SHP77 treated with DMSO at 0.1 percent for 48 hours (cell line): Measurements from ENCODE around the gene ZSWIM5.
"Not testable (repeated sequence)": the region's sequence is repeated elsewhere in the genome, so short reads cannot be mapped to it uniquely, and the experiment has no call there.

ENCODE experiments used
- DNase-seq: peaks from one replicate; lab custom pipeline; 2025; lab: John Stamatoyannopoulos, UW

Gene ZSWIM5

DNA sequence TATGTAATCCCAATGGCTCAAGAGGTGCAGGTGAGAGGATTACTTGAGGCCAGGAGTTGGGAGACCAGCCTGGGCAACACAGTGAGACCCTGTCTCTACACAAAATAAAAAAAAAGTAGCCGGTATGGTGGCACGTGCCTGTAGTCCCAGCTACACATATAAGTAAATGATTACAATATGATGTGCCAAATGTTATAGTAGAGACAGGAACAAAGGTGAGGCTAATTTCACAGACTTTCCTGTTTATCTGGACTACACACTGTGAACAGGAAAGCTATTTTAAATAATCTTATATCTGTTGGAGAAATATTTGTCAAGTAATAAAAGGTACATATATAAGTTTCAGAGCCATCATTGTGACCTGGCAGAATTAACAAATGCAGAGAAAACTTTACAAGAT lies 116.7 kb downstream of the ZSWIM5 start:
- no peak for DNase-seq

DNA sequence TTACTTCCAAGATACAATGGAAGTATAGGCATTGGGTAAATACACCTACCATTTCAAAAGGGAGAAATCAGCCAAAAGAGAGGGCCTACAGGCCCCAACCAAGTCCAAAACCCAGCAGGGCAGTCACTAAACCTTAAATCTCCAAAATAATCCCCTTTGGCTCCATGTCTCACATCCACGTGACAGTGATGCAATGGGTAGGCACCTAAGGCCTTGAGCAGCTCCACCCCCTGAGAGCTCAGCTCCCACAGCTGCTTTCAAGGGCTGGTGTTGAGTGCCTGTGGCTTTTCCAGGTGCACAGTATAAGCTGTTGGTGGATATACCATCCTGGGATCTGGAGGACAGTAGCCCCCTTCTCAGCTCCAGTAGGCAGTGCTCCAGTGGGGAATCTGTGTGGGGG lies 121.8 kb downstream of the ZSWIM5 start:
- DNase-seq, result no peak

DNA sequence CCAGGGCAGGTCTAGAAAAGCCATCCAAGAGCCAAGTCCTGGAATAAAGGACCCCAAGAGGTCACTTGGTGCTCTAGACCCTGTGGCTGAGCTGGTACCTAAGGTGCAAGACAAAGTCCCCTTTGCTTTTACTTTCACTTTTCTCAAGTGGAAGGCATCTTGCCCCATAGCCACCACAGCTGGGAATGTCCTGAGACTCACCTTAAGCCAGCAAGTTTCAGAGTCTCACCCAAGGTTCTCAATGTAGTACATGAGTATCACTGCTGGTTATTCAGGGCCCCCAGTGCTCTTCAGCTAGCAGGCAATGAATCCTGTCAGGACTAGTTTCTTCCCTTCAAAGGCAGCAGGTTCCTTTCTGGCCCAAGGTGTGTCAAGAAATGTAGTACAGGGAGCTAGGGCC lies 126.9 kb downstream of the ZSWIM5 start:
- no peak for DNase-seq

DNA sequence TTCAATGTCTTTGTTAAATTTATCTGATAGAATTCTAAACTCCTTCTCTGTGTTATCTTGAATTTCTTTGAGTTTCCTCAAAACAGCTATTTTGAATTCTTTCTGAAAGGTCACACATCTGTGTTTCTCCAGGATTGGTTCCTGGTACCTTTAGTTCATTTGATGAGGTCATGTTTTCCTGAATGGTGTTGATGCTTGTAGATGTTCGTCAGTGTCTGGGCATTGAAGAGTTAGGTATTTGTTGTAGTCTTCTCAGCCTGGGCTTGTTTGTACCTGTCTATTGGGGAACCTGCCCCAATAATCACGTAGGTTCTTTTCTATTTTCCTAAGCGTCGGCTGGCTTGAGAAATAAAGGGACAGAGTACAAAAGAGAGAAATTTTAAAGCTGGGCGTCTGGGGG lies 129.4 kb downstream of the ZSWIM5 start:
- not testable (repeated sequence) for DNase-seq

DNA sequence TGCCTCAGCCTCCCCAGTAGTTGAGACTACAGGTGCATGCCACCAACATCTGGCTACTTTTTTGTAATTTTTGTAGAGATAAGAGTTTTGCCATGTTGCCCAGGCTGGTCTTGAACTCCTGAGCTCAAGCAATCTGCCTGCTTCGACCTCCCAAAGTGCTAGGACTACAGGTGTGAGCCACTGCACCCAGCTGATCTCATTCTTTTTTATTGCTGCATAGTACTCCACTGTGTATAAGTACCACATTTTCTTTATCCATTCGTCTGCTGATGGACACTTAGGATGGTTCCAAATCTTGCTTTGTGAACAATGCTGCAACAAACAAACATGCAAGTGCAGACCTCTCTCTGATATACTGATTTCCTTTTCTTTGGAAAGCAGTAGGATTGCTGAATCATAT lies 134.8 kb downstream of the ZSWIM5 start:
- DNase-seq, result no peak

DNA sequence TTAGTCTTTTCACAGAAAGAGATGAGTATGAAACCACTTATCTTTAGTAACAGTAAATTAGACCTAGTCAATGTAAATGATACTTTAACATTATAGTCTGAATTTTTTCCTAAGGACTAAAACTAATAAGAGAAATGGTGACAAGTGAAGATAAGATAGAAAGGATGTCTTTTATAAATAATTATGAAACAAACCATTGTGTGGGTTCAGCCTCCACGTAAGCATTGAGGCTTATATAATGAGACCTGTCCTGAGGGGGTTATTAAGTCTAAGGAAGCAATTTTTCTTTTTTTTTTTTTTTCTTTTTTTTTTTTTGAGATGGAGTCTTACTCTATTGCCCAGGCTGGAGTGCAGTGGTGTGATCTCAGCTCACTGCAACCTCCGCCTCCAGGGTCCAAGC lies 138.6 kb downstream of the ZSWIM5 start:
- no peak for DNase-seq

DNA sequence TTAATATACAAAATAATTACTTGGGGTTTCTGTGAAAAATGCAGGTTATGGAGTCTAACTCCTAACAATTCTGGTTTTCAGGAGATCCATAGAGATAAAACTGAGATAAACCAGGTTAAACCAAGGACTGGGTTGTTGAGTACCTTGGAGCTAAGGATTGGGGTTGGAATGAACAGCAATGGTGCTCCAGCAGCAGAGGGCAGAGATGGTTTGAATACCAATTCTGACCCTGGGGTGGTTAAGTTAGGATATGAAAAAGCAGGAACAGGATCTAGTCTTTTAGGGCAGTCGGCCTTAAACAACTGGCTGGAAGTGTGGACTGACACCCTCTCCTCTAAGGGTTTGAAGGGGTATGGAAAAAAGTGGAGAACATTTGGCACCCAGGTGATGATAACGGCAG lies 141.3 kb downstream of the ZSWIM5 start:
- DNase-seq, result no peak

DNA sequence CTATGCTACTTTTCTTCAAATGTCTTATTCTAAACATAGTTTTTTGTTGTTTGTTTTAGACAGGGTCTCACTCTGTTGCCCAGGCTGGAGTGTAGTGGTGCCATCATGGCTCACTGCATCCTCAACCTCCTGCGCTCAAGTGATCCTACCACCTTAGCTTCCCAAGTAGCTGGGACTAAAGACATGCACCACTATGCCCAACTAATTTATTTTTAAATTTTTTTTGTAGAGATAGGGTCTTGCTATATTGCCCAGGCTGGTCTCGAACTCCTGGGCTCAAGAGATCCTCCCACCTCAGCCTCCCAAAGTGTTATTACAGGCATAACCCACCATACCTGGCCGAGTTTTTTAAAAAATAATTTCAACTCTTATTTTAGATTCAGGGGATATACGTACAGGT lies 143.9 kb downstream of the ZSWIM5 start:
- DNase-seq, result not testable (repeated sequence)

DNA sequence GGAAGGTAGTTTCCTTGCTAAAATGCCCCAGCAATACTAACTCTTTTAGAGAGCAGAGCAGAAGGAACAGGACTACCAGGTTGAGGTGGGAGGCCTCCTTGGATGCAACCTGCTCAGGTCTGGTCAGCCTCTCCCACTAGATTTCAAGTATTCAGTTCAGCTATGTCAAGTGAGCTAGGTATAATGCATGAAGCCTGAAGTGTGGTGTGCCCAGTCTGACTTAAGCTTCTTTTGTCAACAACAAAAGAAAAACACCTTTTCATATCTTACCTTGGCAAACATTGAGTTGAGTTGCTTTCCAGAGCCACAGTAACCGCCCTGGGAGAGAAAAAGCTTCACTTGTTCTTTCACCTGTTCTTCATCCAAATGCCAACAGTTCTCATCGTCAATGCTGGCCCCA lies 146.6 kb downstream of the ZSWIM5 start:
- no peak for DNase-seq

DNA sequence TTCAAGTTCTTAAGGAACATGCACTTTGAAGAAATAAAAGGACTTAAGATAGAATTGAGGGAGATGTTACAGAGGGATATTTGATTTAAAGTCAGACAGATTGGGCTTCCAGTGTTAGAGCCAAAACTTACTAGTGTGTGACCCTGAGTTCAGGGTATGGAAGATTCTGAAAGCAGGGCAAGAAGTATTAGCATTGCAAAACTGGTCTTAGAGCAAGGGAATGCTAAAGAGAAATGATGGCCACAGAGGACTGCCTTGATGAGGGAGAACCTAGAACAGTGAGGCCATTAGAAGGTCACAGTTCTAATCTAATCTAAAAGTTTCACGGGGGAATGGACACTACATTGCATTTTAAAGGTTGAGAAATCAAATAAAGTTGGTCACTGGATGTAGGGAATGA lies 148.9 kb downstream of the ZSWIM5 start:
- DNase-seq, result no peak

DNA sequence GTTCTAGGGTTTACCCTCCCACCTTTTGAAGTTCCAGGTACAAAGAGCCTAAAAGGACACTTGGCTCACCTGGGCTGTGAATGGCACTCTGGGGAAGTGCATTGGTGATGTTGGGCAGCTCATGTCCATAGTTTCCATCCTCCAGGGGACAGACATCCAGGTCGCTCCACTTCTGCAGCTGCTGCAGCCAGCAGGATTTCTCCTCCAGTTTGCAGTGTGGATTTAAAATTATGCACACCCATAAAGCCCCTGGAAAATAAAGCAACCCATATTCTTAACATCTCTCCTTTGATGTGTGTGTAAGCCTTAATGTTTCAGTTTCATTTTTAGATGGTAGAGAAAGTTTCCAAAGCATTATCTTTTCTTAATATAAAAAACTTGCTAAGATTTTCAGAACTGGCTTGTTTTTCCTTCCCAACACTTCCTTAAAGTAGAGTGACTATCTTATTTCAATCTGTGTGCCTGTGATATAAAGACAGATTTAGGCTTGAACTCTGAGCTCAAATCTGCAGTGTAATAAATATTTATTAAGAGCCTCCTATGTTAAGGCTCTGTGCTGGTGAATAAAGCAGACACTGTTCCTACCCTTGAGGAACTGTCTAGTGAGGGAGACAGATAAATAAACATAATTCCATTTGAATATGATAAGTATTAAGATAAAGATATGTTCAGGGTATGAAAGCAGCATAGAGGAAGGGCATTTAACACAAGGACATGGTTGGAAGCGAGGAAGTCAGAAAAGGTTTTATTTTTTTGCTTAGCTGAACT lies 155.2 kb downstream of the ZSWIM5 start:
- DNase-seq, result no peak

DNA sequence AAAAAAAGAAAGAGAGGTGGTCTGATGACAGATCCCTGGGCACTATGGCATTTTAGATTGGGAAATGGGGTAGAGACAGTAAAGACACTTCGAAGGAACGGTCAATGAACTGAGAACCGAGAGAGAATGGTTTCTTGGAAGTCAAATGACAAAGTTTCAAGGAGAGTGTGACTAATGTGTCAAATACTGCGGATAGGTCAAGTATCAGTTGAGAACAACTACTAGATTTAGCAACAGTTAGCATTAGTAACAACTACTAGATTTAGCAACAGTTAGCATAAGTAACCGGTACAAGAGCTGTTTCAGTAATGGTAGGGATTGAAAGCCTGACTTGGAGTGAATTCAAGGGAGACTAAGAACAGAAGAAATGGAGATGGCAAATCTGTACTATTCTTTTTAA lies 159.4 kb downstream of the ZSWIM5 start:
- DNase-seq, result no peak

DNA sequence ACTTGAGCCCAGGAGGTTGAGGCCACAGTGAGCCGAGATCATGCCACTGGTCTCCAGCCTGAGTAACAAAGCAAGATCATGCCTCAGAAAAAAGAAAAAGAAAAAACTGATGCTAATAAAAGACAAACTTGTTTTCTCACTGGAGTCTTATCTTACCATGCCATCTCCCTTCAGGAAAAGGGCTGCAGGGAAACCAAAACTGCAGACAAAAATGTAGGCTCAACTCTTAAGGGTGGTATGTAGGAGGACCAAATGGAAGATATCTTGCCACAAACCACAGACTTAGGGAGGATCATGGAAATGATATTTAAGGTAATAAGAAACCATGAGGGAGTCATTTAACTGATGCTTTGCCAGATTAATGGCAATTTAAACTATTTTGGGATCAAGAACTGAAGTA lies 161.5 kb downstream of the ZSWIM5 start:
- DNase-seq, result no peak

DNA sequence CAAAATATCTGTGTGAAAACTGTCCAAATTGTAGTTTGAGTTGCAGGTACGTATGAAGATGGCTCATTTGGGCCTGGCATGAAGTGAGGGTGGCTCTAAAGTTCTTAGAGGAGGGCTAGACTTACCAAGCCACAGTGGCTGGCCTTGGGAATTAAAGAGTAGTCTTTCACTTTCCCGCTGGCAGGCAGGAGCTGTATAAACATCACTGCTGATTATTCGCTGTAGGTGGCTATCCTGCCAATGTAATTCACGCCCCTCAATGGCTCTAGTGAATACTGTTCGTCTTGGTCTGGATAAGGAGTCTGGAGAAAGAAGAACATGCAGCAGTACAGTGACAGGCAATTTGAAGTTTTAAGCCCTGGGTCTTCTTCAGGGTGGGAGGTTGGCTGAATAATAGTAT lies 163.3 kb downstream of the ZSWIM5 start:
- no peak for DNase-seq

DNA sequence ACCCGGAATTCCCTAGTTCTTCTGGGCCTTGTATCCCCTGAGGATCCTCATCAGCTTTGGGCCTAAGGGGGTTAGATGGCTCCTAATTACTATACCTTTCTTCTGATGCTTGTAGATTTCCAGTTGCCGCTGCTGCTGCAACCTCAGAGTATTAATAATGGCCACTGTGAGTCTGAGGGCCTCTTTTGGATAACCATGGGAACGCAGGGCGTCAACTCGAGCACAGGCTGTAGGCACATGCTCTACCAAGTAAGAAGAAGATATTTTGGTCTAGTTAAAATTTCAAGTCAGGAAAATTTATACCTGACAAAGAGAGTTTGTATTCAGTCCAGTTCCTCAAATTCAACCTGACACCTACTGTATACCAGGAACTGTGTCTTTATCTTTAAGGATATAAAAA lies 166.1 kb downstream of the ZSWIM5 start:
- no peak for DNase-seq

DNA sequence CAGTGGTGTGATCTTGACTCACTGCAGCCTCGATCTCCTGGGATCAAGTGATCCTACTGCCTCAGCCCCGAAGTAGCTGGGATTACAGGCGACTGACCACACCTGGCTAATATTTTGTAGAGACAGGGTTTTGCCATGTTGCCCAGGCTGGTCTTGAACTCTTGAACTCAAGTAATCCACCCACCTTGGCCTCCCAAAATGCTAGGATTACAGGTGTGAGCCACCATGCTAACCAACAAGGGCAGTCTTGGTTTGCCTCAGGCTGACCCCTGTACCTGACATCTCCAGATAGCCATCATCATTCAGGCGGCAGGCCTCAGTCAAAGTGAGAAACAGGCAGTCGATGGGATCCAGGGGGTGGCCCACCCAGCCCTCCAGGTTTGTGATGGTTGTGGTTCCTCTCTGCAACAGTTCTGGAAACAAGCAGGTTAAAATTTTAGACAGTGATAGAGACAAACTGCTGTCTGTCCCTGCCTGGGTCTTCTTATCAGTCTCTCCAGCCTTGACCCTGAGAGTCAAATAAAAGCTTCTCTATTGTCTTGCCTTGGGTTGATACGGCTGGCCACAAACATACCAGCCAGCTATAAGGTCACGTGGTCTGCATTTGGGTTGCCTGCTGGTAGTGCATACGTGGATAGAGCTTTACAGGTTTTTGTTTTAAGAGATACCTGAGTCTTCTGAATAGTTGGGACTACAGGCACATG lies 167.6 kb downstream of the ZSWIM5 start:
- DNase-seq, result no peak

DNA sequence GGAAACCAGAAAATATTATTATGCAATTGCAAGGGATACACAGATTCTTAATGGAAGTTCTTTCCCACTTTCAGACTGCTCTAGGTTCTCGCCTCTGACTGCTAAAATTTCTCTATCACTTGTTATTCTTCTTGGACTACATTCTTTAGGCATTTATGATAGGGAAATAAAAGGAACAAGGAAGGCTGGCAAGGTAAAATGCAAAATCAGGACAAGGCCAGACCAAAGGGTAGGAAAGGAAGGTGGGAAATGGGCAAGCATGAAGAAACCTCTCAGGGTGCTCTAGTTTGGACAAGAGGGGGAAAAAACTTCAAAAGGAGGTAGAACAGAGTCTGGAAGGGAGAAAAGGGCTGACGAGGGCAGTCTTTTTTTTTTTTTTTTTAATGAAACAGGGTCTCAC lies 168.2 kb downstream of the ZSWIM5 start:
- no peak for DNase-seq

DNA sequence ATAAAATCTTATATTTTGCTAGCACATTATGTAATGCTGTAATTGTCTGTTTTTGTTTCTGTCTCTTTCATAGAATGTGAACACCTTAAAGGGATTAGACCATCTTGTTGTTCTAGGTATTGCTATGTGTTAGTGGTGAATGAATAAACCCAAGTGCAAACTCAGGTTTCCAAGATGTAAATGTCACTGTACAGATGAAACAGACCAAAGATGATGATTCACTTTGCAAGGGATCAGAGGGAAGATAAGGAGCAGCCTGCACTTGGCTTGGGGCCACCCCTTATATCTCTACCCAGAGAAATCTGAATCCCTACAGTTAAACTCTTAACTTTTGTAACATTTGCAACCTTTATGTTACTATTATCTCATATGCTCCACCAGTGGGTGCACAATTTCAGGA lies 168.9 kb downstream of the ZSWIM5 start:
- no peak for DNase-seq

DNA sequence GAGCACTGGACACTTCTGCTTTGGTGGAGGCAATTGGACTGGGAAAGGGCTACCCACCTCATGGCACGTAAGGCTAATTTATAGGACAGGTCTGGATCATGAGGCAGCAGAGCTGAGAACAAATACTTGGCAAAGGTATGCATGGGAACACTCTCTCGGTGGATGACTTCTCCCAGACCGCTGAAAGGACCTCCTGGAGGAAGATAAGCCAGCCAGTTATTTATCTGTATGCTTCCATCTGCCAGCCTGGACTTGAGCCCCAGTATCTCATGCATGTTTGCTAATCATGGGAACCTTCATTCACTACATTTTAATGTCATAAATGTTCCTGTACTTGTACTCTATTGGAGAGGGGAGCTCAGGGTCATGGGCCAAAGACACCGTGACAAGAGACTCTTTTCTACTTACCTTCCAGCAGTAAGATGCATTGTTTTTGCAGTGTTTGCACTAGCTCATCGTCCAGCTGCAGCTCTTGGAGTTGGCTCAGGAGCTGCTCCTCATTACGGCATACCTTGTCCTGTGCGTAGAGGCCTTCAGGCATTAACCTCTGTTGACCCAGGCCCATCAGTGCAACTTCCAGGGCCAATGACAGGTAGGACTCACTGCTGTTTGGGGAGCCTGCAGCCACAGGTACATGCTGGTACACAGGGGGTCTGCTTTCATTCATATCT lies 170.6 kb downstream of the ZSWIM5 start:
- no peak for DNase-seq

DNA sequence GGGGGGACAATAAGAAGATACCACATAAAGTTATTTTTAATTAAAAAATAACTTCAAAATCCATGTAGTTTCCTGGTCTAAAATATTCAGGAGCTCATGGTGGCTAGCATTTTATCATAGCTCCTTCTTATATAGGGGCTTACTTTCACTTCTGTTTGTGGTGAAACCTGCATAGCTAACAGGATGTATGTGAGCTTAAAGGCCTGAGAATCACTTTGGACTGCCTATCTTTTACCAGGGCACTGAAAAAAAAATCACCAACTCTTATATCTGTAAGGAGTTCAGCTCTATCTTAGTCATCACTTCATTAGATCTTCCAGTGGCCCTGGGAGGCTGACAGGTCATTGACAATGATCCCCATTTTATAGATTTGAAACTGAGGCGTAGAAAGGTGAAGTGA lies 173.0 kb downstream of the ZSWIM5 start:
- no peak for DNase-seq

DNA sequence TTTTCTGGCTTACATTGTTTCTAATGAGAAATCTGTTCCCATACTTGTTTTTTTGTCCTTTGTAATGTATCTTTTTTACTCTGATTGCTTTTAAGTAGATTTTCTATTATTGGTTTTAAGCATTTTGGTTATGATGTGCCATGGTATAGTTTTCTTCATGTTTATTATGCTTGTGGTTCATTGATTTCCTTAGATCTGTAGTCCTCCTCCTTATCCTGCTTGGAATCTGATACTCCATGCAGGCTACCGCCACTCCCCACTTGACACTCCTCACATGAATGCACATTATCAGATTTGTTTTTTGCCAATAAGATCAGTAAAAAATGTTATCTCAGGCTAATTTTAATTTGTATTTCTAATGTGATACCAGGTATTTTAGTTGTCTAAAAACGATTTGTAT lies 173.6 kb downstream of the ZSWIM5 start:
- no peak for DNase-seq

DNA sequence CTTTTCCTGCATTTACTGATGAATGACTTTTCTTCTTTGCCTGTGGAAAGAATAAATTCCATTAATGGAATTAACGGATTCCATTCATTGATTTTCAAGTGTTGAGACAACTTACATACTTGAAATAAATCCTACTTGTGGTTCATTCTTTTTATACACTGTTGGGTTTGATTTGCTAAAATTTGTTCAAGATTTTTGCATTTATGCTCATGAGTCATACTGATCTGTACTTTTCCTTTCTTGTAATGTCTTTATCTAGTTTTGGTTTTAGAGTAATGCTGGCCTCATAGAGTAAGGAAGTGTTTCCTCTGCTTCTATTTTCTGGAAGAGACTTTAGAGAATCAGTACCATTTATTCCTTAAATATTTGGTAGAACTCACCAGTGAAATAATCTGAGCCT lies 180.0 kb downstream of the ZSWIM5 start:
- DNase-seq, result no peak

DNA sequence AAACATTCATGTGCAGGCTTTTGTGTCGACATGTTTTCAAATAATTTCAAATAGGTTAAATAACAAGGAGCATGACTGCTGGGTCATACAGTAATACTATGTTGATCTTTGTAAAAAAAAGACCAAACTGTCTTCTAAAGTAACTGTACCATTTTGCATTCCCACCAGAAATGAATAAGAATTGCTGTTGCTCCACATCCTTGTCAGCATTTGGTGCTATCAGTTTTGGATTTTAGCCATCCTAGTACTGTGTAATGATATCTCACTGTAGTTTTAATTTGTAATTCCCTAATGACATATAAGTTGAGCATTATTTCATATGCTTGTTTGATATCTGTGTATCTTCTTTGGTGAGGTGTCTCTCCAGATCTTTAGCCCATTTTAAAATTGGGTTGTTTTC lies 182.7 kb downstream of the ZSWIM5 start:
- no peak for DNase-seq
